A673 (cell line): ENCODE results near the gene ZNF518B.

Source experiments
- EZH2 ChIP-seq: fragments of 200-600 bp; sonication (generic); IDR thresholded peaks from 2 replicates; pipeline ENCODE4 v1.6.1; 2017; ENCODE audit warnings: borderline replicate concordance, low read depth, mild to moderate bottlenecking, mixed read lengths, antibody characterized with exemption, low read length; ENCODE audit not compliant: poor library complexity, severe bottlenecking
- TF ChIP-seq, protein P1 (sequence below): fragments of 300-800, 200-600 bp; sonication (generic); conservative IDR thresholded peaks from 2 replicates; pipeline ENCODE4 v1.5.1; 2017; ENCODE audit warnings: low read depth, mild to moderate bottlenecking, antibody characterized with exemption, low read length, moderate library complexity, mixed read lengths

DNA sequence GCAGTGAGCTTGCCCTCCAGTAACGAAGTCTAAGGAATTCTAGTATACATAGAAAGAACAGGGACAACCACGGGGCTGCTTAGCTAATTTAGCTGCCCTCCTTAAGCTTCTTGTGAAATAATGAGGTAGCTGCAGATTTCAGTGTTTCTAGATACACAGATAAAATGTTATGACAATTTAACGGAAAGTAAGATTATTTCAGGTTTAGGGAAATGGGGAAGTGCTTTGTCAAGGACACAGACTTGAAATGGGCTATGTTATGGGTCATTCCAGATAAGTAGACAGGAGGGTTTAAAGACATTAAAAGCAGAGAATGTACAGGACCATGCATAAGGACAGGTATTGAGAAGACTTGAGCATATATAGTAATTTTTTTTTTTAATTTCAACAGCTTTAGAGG, 34.2 kb upstream of the ZNF518B start:
- TF ChIP-seq, protein P1, sequence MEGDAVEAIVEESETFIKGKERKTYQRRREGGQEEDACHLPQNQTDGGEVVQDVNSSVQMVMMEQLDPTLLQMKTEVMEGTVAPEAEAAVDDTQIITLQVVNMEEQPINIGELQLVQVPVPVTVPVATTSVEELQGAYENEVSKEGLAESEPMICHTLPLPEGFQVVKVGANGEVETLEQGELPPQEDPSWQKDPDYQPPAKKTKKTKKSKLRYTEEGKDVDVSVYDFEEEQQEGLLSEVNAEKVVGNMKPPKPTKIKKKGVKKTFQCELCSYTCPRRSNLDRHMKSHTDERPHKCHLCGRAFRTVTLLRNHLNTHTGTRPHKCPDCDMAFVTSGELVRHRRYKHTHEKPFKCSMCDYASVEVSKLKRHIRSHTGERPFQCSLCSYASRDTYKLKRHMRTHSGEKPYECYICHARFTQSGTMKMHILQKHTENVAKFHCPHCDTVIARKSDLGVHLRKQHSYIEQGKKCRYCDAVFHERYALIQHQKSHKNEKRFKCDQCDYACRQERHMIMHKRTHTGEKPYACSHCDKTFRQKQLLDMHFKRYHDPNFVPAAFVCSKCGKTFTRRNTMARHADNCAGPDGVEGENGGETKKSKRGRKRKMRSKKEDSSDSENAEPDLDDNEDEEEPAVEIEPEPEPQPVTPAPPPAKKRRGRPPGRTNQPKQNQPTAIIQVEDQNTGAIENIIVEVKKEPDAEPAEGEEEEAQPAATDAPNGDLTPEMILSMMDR: no peak
- no peak for TF ChIP-seq EZH2
